ENCODE data around the gene MMP2. TPM values are rescaled to one million over a fixed set of nuclear protein-coding genes. Genes with fewer than 3 reads are reported as not detected.

The MMP2 gene
- total and polyA plus RNA-seq, 2 experiments from 2014 or later = 25.6 to 43.8 TPM

DNA sequence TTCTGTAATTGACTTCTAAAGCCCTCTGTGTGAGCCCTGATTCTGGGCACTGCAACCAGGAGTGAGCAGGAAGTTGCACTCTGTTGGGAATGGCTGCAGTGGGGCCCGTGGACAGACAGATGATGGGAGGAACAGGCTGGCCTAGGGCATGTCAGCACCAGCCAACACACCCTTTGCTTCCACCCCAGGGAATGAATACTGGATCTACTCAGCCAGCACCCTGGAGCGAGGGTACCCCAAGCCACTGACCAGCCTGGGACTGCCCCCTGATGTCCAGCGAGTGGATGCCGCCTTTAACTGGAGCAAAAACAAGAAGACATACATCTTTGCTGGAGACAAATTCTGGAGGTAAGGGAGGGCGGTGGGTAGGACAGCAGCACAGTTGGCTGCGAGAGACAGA lies 19.1 kb downstream of the MMP2 start (continued):
- TF ChIP-seq STAT1 (IDR thresholded peaks at IDR 0.05; ENCODE audit: unreplicated experiment) (no peak), CREB1 (CRISPR knock-in tag; IDR thresholded peaks at IDR 0.05; ENCODE audit: low read depth) (no peak), ZNF114 (CRISPR knock-in tag; IDR thresholded peaks at IDR 0.05) (no peak)

- no peaks in the 10 kb centered on the region for H3K79me2 ChIP-seq (replicated peaks; ENCODE audit: insufficient read depth)
- Mint-ChIP-seq H3K27ac (no peak overlapping the region), H3K4me1 (peaks cover 18% of the 10 kb centered on the region; the same call in 2 of the 3 replicates), H3K36me3 (ENCODE audit: low read depth) (peaks cover 12% of the 10 kb centered on the region), H3K9me3 (no peaks in the 10 kb centered on the region), H3K27me3 (ENCODE audit: insufficient read depth, low read depth, poor library complexity) (peaks cover 5% of the 10 kb centered on the region), H3K4me3 (no peak overlapping the region)
- no peaks in the 10 kb centered on the region; the same call in none of the 2 replicates for H4K20me1 ChIP-seq (replicated peaks; ENCODE audit: insufficient read depth)
- H3K4me2 ChIP-seq = no peak overlapping the region
- ATAC-seq (no peak), DNase-seq (ENCODE audit: low spot score) (no peak)
- no peaks in the 10 kb centered on the region for H3K9me2 ChIP-seq (ENCODE audit: insufficient read depth)
- no peaks in the 10 kb centered on the region for H3F3A ChIP-seq (replicated peaks; ENCODE audit: low read depth)
- no peak overlapping the region for H3K4me3 ChIP-seq
- no peak overlapping the region for H3K27ac ChIP-seq (ENCODE audit: low read depth)
- no peak for TF ChIP-seq NANOG (IDR thresholded peaks at IDR 0.05; ENCODE audit: borderline replicate concordance)
- no peak for TF ChIP-seq POLR2AphosphoS5 (IDR thresholded peaks at IDR 0.05; ENCODE audit: low read depth)
- TF ChIP-seq, protein P1, sequence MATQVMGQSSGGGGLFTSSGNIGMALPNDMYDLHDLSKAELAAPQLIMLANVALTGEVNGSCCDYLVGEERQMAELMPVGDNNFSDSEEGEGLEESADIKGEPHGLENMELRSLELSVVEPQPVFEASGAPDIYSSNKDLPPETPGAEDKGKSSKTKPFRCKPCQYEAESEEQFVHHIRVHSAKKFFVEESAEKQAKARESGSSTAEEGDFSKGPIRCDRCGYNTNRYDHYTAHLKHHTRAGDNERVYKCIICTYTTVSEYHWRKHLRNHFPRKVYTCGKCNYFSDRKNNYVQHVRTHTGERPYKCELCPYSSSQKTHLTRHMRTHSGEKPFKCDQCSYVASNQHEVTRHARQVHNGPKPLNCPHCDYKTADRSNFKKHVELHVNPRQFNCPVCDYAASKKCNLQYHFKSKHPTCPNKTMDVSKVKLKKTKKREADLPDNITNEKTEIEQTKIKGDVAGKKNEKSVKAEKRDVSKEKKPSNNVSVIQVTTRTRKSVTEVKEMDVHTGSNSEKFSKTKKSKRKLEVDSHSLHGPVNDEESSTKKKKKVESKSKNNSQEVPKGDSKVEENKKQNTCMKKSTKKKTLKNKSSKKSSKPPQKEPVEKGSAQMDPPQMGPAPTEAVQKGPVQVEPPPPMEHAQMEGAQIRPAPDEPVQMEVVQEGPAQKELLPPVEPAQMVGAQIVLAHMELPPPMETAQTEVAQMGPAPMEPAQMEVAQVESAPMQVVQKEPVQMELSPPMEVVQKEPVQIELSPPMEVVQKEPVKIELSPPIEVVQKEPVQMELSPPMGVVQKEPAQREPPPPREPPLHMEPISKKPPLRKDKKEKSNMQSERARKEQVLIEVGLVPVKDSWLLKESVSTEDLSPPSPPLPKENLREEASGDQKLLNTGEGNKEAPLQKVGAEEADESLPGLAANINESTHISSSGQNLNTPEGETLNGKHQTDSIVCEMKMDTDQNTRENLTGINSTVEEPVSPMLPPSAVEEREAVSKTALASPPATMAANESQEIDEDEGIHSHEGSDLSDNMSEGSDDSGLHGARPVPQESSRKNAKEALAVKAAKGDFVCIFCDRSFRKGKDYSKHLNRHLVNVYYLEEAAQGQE (IDR thresholded peaks at IDR 0.05; ENCODE audit: unreplicated experiment) = no peak
- TF ChIP-seq STAT1 (IDR thresholded peaks at IDR 0.05; ENCODE audit: unreplicated experiment) = no peak
- TF ChIP-seq CTCF (conservative IDR thresholded peaks at IDR 0.05; ENCODE audit: low read depth in 2 of 2) = no peak
- no peak for TF ChIP-seq ETS1 (IDR thresholded peaks at IDR 0.05)
- no peak for TF ChIP-seq EZH2phosphoT487 (IDR thresholded peaks at IDR 0.05; ENCODE audit: unreplicated experiment)
- no peak for TF ChIP-seq ZNF331 (CRISPR knock-in tag; IDR thresholded peaks at IDR 0.05; ENCODE audit: low read depth)
- TF ChIP-seq ZNF462 (CRISPR knock-in tag; IDR thresholded peaks at IDR 0.05) = no peak
- TF ChIP-seq CREB1 (CRISPR knock-in tag; IDR thresholded peaks at IDR 0.05; ENCODE audit: low read depth) = no peak
- TF ChIP-seq ZNF114 (CRISPR knock-in tag; IDR thresholded peaks at IDR 0.05) = no peak
- TF ChIP-seq EZH2 (IDR thresholded peaks at IDR 0.05; ENCODE audit: low read depth, unreplicated experiment) = no peak
- no peak for TF ChIP-seq JUNB (IDR thresholded peaks at IDR 0.05; ENCODE audit: unreplicated experiment)
- peaks cover 13% of the 10 kb centered on the region for H3K4me1 ChIP-seq (ENCODE audit: insufficient read depth)
- H3K36me3 ChIP-seq (ENCODE audit: insufficient read depth) = no peaks in the 10 kb centered on the region; the same call in 1 of the 2 replicates
- H2AFZ ChIP-seq = no peak overlapping the region
- no peaks in the 10 kb centered on the region for H3K27me3 ChIP-seq (ENCODE audit: insufficient read depth)
Observed at GRCh38 chr16:55499281-55499680, 20.3 kb downstream of the MMP2 start.

Measured in GM23338 (cell line).